ENCODE data around the gene SLC16A4. TPM values are rescaled to one million over a fixed set of nuclear protein-coding genes. Genes with fewer than 3 reads are reported as not detected.

SLC16A4 gene
- polyA plus RNA-seq, 3 donors = 84.4 to 115 (median 113) TPM

Other genes with a start within 250 kb of the SLC16A4 start
- 1 to 10 TPM in 1 of 3 donors, under 1 TPM in 2; 0.76 to 1.1 (median 0.85) TPM for gene SLC6A17, start 240.5 kb downstream of the SLC16A4 start, polyA plus RNA-seq (ENCODE audit: insufficient read length in 3 of 3)
- gene KCNC4, start 180.7 kb downstream of the SLC16A4 start, polyA plus RNA-seq (ENCODE audit: insufficient read length in 3 of 3) = 1 to 10 TPM; 4.7 to 7.5 (median 4.7) TPM
- 10 to 100 TPM; 11.6 to 14.7 (median 11.9) TPM for gene RBM15, start 51.6 kb downstream of the SLC16A4 start, polyA plus RNA-seq (ENCODE audit: insufficient read length in 3 of 3)
- 100 to 1,000 TPM; 275 to 288 (median 277) TPM for gene LAMTOR5, start 16.7 kb upstream of the SLC16A4 start, polyA plus RNA-seq (ENCODE audit: insufficient read length in 3 of 3)
- gene PROK1, start 60.1 kb upstream of the SLC16A4 start, polyA plus RNA-seq (ENCODE audit: insufficient read length in 3 of 3) = under 1 TPM in 2 of 3 donors, not detected in 1; 0.07 to 0.12 TPM
- gene KCNA10, start 128.1 kb upstream of the SLC16A4 start, polyA plus RNA-seq (ENCODE audit: insufficient read length in 3 of 3) = not detected
- under 1 TPM; 0.36 to 0.47 (median 0.36) TPM for gene KCNA2, start 215.3 kb upstream of the SLC16A4 start, polyA plus RNA-seq (ENCODE audit: insufficient read length in 3 of 3)

Data from renal cortex interstitium (tissue), 3 donors.